Hippocampal formation (tissue), 2 donors: ENCODE measurements around the gene KCNQ1.

Source experiments
- DNase-seq, 2 donors: peaks; one replicate each; lab custom pipeline; 2025; lab: John Stamatoyannopoulos, UW

KCNQ1 gene

DNA sequence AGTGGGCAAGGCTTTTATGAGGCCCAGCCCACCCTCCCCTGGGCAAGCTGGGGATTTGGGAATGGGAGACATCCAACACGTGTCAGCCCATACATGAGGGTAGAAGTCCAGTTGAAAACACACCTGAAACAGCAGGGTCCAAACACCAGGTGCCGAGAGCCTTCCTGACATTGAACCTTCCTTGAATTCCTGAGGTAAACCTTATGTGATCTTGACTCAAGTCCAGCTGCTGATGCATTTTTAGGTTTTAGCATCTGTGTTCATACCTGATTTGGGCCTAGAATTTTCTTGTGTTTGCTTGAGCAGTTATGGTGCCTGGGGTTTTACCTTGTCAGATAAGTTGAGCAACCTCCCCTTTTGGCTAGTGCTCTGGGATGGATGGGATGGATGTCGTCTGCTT is 374.5 kb downstream of the KCNQ1 start:
- DNase-seq: no peak

DNA sequence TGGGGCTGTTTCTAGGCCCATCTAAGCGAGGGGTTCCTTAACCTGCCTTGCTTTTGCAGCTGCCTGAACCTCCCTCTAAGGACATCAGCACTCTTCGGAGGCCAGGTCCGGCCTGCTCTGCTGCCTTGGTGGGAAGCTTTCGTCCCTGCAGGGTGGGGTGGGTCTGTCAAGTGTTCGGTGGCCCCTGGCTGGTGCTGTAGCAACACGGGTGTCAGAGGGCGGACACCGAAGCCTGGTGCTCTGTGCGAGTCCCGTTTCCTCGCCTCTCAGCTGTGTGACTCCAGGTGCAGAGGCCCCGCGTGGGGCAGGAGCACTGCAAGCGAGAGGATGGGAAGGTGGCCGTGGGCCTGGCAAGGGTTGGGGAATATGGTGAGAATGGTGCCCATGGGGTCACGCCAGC is 376.2 kb downstream of the KCNQ1 start:
- no peak for DNase-seq

DNA sequence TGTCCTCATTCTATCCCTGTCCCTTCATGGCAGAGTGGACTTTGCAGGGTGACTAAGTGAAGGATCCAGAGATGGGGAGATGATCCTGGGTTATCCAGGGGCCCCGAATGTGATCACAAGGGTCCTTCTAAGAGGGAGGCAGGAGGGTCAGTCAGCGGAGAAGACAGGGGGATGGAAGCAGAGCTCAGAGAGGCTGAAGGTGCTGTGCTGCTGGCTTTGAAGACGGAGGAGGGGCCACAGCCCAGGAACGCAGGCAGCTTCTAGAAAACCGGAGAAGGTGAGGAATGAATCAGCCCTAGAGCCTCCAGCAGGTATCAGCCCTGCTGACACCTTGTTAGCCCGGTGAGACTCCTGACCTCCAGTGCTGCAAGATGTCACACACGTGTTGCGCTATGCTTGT is 377.1 kb downstream of the KCNQ1 start:
- no peak for DNase-seq

DNA sequence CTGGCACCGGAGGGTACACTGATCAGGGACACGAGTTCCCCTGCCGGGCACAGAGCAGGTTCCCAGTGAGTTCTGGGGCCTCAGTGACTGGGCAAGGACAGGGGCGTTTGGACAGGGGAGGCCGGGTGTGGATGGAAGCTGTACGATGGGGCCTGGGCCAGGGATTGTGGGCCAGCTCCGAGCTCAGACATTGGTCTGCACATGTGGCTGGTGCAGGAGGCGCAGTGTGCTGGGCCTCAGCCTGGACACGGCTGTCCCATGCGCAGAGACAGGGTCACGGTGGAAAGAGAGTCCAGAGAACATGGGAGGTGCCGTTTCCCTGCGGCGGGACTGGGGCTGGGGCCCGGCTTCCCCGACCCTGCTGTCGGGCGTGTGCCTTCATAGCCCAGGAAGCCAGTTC is 380.0 kb downstream of the KCNQ1 start:
- DNase-seq: no peak

DNA sequence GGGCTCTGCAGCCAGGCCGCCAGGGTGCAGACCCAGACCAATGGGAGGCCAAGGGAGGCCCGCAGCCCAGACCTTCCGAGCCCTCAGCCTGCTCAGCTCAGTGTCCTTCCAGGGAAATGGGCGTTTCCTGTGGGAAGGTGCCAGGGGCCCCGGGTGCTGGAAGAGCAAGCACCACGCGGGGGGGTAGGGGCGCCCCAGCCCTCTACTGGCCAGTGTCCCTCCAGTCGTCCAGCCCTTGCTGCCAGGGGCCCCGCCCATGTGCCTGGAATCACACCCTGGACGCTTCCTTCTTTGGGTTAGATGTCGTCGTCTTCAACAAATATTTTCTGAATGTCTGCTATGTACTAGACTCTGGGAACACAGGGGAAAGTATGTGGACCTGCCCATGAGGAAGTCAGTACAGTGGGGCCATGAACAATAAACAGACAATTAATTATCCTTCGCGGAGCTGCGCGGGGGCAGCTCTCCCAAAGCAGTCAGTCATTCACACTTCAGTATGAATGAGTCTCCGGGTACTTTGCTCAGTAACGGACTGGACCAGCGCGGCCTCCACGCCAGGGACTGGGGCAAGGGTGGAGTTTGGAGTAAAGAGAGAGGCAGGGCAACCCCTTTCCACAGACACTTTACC is 380.6 kb downstream of the KCNQ1 start:
- no peak for DNase-seq

DNA sequence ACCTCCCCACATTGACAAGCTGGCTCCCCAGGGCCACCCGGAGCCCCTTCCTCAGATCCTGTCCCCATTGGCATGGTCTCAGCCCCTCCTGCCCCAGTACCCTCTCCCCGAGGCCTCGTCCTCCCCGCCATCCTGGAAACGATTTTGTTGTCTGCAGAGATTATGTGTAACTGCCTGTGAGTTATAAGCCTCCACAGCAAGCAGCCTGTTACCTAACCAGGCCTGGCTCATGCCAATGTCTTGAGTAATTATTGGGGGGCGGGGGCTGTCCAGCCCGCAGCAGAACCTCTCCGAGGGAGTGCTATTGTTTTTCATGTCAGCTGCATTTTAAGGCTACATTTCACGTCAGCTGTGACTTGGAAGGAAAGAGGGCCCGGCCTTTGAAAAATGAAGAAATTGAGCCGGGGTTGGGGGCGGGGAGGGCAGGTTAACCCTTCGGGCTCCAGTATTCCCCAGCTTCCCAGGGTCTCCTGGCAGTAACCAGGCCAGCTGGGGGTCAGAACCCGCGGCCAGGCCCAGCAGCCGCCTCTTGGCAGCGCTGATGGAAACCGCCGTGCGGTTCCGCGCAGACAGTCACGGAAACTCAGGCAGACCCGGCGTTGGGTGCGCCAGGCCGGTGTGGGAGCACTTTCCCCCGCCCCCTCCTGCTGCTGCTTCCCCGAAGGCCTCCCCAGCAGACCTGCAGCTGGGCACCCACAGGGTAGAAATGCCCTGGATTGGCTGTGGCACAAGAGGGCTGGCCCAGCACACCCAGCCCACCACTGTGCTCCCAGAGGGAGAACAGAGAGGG is 381.3 kb downstream of the KCNQ1 start:
- DNase-seq: peak in 1 of 2 donors; percentile 27

DNA sequence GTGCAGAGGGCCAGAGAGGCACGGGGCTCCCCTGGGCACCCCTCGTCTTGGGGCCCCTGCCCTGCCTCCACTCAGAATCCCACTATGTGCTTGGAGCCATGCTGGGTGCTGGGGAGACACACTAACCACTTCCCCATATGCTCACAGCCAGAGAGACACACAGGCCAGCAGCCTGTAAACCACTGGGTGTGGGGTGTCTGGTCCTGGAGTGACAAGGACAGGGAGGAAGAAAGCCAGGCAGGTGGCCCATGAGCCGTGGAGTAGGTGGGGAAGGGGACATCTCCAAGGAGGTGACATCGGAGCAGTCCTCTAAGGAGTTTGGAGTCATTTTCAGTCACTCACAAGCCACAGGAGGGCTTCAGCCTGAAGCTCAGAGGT is 381.9 kb downstream of the KCNQ1 start:
- no peak for DNase-seq

DNA sequence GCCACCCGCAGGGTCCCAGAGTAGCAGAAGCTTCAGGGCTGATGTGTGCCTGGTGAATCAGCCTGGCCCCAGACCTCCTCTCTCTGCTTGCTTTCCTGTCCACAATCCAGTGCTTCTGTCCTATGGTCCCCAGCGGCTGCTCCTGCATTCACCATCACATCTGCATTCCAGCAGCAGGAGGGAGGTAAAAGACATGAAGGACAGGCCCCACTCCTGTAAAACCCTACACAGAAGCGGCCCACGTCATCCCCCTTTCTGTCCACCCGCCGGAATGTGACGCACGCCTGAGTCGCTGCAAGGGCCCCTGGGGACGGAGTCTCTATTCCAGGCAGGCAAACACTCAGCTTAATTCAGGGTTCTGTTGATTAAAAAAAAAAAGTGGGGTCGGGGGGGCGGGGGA is 382.4 kb downstream of the KCNQ1 start:
- DNase-seq: no peak

DNA sequence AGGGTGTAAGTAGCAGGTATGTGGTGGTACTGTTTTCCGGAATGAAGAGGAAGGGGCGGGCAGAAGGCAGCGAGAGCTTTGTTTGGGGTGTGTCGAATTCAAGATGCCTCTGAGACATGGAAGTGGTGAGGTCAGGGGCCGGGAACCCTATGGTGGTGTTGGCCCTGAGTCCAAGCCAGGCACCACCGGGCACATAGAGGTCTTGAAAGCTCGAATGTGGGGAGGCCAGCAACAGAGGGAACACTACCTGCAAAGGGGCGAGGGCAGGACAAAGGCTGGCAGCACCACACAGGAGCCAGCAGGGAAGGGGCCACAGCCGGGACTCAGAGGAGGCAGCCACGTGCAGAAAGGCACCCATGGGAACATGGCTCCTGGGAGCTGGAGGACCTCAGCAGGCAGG is 383.0 kb downstream of the KCNQ1 start:
- DNase-seq: no peak

DNA sequence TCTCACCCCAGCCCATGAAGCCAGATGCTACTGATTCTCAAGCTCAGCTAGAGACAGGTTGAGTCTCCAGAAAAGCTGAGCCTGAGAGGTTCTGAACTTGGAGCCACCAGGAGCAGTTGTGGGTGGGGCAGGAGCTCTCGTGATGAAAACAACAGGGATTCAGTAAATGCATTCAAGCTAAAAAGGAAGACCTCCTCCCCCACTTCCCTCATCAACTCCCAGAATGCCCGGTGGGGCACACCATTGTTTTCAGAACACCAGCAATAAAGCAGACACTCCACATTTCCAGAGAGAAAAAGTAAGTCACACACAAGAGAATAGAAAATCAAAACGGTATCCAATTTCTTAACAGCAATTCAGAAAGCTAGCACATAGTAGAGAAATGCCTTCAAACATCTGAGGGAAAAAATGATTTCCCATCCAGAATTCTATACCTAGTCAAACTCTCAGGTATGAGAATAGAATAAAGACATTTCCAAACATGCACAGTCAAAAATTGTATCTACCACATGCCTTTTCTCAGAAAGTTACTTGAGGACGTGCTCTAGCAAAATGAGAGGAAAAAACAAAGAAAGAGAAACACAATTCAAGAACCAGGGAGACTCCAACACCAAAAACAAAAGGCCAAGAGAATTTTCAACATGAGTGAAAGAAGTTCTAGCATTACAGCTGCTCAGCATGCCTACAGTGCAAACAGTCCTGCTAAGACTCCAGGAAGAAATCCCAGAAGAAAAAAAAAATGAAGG is 383.9 kb downstream of the KCNQ1 start:
- DNase-seq: no peak

DNA sequence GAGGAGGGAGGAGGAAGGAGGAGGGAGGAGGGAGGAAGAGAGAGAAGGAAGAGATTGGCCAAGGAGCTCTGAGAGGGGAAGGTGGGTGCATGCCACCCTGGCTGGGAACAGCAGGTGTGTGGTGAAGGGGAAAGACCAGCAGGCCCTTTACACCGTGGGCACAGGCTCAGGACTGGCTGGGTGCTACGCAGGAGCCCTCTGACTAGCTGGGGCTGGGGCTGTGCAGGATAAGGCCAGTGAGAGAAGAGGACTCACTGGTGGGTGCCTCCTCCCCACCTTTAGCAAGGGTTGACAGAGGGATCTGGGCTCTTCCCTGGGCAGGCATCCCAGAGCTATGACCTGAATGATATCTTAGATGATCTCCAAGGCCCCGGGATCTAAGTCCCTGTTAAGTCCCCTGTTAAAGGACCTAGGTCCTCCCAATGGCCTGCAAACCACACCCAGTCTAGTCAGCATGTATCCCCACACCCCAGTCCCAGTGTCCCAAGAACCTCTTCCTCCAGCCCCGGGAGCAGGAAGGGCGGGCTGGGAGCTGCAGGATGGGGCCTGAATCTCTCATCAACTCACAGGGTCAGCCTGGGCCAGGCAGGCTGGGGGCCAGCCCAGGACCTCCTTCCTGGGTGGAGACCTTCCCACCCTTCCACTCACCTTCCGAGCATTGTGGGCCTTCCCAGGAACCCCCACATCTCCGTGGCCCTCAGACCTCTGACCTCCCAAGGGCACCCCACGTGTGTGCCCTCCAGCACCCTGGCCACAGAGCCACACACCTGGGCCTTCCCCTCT is 385.4 kb downstream of the KCNQ1 start:
- DNase-seq: no peak

DNA sequence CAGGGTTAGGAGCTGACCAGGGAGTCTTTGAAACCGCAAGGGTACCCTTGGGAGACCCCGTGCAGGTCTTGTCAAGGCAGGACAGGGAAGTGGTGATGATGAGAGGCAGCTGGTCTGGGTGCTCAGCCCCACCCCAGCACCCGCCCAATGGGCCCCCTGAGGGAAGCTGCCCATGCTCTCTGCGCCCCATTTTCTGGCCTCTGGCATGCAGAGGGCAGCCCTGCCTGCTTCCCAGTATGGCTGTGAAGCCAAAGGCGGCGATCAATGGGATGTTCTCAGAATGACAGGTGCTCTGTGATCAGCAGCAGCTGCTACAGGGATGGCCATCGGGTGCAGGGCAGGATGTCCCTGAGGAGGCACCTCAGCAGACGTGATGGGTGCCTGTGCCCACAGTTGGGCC is 386.1 kb downstream of the KCNQ1 start:
- no peak for DNase-seq

DNA sequence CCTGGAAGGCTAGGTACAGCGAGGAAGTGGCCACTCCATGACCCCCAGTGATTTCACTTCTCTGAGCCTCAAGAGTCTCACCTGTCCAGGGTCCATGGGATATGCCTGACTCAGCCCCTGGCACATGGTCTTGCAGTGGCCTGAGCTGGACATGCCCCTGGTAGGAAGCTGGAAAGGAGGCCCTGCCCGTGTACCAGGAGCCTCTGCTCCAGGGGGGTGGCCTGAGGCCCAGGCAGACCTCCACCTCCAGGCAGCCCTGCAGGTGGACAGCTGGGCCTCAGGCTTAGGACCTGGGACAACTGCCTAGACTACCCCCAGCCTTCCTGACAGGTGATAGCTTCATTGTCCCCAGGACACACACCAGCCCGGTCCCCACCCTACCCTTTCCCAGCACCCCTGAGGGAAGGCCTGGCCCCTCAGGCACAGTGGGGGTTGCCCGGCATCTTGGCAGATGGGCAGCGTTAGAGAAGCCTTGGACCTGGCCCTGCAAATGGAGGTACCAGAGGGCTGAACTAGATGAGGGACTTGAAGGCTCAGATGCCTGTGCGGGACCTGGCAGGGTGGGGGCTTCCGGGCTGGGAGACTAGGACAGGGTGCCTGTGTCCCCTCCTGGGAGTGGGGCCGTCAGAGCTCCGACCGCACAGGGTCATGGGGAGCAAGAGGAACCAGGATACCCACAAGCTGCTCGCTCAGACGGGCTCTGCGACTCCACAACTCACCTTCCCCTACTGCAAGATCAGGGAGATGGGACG is 387.1 kb downstream of the KCNQ1 start:
- DNase-seq: no peak

DNA sequence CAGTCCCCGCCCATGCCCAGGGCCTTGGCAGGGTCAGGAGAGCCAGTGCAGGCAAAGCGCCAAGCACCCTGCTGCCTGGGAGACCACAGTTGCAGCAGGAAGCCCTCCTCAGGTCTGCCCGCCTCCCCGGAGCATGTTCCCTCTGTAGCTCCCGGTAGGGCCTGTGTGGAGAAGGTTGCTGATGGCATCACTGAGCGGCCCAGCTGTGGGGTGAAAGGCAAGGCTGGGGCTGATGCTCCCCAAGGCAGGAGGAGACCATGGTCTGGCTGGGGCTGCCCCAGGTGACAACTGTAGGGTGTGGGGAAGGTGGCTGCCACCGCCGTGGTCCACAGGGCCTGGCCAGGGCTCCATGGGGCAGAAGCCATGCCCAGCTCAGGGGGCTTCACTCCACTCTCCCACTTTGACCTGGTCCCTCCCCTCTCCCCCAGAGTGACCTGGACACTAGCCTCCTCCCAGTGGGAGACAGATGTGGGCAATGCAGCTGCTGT is 387.8 kb downstream of the KCNQ1 start:
- DNase-seq: no peak

DNA sequence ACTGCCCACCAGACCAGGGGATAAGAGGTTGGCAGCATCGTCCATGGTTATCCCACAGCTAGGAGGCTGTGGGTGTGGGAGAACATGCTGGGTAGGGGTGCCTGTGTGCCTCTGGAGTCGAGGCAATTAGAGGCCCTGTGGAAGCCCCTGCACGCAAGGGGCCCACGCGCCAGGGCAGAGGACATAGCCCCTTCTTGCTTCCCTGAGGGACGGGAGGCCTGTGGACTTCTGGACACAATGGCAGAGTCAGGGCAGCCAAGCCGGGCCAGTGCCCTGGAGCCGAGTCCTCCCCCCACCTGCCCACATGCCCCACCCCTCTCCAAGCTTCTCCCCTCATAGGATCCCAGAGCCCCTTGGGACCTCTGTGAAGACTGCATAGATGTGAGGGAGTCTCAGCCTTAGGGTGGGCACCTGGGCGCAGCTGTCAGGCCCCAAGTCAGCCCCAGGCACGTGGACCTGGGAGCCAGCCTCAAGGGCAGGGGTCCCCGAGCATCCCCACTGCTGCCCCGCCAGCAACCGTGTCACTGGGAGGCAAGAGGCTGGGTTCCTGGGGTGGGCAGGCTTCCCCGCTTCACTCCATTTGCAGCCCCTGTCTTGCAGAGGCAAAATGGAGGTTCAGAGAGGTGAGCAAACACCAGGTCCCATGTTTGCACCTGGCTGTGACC is 388.4 kb downstream of the KCNQ1 start:
- DNase-seq: no peak

DNA sequence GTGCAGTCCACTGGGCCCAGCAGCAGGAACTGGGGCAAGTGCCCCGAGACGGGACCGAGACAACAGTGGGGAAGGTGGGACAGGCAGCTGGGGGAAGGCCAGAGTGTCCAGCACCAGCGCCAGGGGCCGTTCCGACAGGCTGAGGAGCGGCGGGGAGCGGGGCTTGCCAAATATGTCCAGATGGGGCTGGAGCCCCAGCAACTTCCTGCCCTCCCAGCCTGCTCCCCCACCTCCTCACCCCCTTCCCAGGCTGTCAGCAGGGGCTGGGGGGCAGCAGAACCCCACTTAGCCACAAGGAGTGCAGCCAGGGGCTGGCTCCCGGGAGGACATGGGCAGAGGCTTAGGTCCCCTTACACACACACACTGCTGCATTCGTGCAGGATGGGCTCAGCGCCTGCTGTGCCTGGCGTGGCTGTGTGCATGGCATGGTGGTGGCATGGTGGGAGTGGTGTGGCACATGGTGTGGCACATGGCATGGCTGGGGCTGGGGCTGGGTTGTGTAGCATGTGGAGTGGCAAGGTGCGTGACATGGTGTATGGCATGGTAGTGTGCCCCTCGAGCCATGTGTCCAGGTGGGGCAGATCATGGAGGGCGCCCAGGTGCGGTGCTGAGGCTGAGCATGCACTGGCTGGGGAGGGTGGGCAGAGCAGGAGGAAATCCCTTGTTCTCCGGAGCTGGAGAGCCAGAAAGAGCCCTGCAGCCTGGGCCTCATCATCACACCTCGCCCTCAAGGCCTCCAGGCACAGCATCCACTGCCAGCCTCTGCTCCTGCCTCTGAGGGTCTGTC is 389.1 kb downstream of the KCNQ1 start:
- DNase-seq: no peak

DNA sequence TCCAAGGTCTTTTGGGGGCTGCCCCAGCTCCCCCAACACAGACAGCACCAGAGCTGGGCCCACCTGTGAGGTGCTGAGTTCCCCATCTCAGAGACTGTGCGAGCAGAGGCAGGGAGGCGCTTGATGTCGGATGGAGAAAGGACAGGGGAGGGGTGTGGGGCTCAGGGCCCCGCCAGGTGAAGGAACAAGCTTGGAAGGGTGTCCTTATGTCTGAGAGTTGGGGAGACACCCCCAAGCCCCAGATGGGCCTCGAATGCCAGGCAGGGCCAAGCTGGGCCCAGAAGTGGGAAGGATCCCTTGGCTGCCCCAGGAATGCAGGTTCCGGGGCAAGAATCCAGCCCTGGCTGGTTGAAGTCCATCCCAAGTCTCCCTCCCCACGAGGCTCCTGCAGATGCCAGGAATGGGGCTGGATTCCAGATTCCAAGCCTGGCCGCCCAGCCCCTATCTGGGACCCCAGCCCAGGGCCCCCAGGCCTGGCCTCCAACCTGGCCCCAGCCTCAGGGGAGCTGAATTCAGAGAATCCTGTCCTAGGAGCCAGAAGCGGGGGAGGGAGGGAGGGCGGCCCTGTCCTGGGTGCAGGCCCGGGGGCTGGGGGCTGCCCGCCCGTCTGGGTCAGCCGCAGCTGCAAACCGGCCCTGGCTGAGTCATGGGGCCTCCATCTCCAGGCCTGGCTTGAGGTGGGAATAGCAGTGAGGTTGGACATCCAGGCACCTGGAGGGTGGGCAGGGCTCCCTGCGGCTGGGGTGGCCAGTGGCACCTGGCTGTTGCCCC is 389.9 kb downstream of the KCNQ1 start:
- DNase-seq: no peak

DNA sequence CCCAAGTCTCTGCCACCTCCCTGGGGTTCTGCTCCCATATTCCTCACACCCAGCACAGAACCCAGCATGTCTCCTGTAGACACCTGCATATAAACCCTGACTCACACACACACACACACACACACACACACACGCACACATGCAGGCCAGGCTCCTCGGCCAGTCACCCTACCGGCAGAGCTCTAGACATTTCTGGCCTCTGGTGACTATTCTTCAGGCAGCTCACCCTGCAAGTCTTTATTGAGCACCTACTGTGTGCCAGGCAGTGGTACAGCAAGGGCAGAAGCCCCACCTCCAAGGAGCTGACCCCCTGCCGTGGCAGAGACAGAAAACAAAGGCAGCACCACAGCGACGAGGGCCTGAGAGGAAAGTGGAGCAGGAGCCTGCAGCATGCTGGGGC is 390.5 kb downstream of the KCNQ1 start:
- DNase-seq: no peak

DNA sequence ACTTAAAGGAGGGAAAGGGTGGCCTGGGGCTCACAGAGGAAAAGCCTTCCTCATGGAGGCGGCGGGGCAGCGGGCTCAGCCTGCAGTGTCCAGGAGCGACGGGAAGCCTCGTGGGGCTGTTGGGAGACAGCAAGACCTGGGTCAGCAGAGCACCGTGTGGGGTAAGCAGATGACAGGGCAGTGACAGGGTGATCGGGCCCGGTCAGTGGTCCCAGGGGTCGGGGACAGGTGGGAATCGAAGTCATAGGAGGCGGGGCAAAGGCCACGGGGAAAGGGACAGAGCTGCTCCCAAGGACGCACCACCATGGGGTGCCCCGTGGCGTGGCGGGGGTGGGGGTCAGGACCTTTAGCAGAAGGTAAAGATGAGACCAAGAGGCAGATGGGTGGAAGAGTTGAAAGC is 390.9 kb downstream of the KCNQ1 start:
- DNase-seq: no peak
